ENCODE measurements around the gene ZNF692. TPM values are rescaled to one million over a fixed set of nuclear protein-coding genes. Genes with fewer than 3 reads are reported as not detected.
A peak's percentile ranks its signal among the peaks of the same experiment; 100 is the strongest.

Gene ZNF692
- total RNA-seq, 4 donors from 2014 or later: 8.0 to 38.0 (median 13.9) TPM

- ATAC-seq (peak; percentile 3 to 9), DNase-seq (no peak)
- Histone ChIP-seq H3K27me3 (no peaks in the 10 kb centered on the region), H3K36me3 (no peaks in the 10 kb centered on the region), H3K4me1 (peaks cover 50 to 57% of the 10 kb centered on the region in 2 donors), H3K4me3 (peak overlapping the region; percentile 68 to 98 (median 83)), H3K9me3 (no peaks in the 10 kb centered on the region), H3K27ac (peak overlapping the region; percentile 95 to 100 (median 98))
- intact Hi-C loops (cut with DNase I; ENCODE audit: low total_unique reads) (no loop called here), in situ Hi-C loops (cut with MboI; ENCODE audit: low sequenced_read_pairs in 4 of 4) (no loop called here)
- TF ChIP-seq POLR2A (IDR thresholded peaks at IDR 0.05) (no peak), CTCF (IDR thresholded peaks at IDR 0.05 in 4 of 5, conservative IDR thresholded peaks at IDR 0.05 in 1 of 5) (no peak)
Measured at GRCh38 chr1:248839168-248839555, 19.7 kb downstream of the ZNF692 start.

GRCh38 chr1:248838357-248839167 lies 20.3 kb downstream of the ZNF692 start:
- H3K4me1 ChIP-seq: peaks cover 44 to 51% of the 10 kb centered on the region in 2 donors
- H3K4me3 ChIP-seq: peak overlapping the region; percentile 68 to 98 (median 83)
- TF ChIP-seq CTCF (IDR thresholded peaks at IDR 0.05 in 4 of 5, conservative IDR thresholded peaks at IDR 0.05 in 1 of 5) (no peak), POLR2A (IDR thresholded peaks at IDR 0.05) (peak; percentile 95 to 98)
- in situ Hi-C loops (cut with MboI; ENCODE audit: low sequenced_read_pairs in 4 of 4): no loop called here
- H3K36me3 ChIP-seq: no peaks in the 10 kb centered on the region
- intact Hi-C loops (cut with DNase I; ENCODE audit: low total_unique reads): loop anchor here (1.0 kb wide), 3 partner anchors 12 to 36 kb away; partner anchors contain the start of gene ZNF692
- H3K27ac ChIP-seq: peak overlapping the region; percentile 95 to 100 (median 98)
- peak; percentile 88 to 91 for DNase-seq
- H3K27me3 ChIP-seq: no peaks in the 10 kb centered on the region
- no peaks in the 10 kb centered on the region for H3K9me3 ChIP-seq
- ATAC-seq: peak; percentile 78 to 87

DNA sequence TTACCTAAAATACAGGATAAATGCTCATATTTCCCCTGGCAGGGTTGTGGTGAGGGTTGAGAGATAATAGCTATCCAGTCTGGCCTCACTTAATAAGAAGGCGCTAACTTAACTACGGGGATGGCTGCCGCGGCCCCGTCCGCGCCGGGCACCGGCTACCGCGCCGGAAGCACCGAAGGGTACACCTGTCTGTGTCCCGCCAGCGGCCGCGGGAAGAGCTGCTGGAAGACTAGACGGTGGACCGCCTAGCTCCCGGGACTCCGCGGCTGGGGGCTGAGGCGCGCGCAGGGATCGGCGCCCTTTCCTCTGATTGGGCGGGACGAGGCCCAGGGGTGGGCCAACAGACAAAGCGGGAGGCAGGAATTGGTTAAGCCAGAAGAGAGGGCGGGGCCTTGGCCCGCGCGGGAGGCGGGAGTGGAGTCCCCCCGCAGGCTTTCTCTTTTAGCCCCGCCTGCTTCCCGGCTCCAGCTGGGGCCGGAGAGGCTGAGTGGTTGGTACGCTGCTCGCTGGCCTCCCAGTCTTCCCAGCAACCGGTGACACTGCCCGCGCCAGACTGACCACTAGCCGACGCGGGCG lies 21.0 kb downstream of the ZNF692 start, which contains the start of gene ZNF672:
Gene ZNF672, plus strand, starts transcription at position 444 of the 576 bp plus-strand sequence. CDS start 9,051 bp downstream, outside the sequence.
- TF ChIP-seq CTCF (IDR thresholded peaks at IDR 0.05 in 4 of 5, conservative IDR thresholded peaks at IDR 0.05 in 1 of 5) (no peak), POLR2A (IDR thresholded peaks at IDR 0.05) (no peak)
- Histone ChIP-seq H3K4me1 (peaks cover 37 to 44% of the 10 kb centered on the region in 2 donors), H3K36me3 (no peaks in the 10 kb centered on the region), H3K27me3 (no peaks in the 10 kb centered on the region), H3K9me3 (no peaks in the 10 kb centered on the region), H3K27ac (peak within 1 kb of the TSS; percentile 95 to 100 (median 98)), H3K4me3 (peak within 1 kb of the TSS; percentile 68 to 98 (median 83))
- intact Hi-C loops (cut with DNase I; ENCODE audit: low total_unique reads): loop anchor here (1.0 to 2.0 kb wide), 4 partner anchors 12 to 36 kb away; partner anchors contain the start of gene ZNF692
- DNase-seq (peak; percentile 98 to 99), ATAC-seq (peak; percentile 82 to 84)
- in situ Hi-C loops (cut with MboI; ENCODE audit: low sequenced_read_pairs in 4 of 4): no loop called here

- ATAC-seq (no peak), DNase-seq (no peak)
- no peak for TF ChIP-seq CTCF (IDR thresholded peaks at IDR 0.05 in 4 of 5, conservative IDR thresholded peaks at IDR 0.05 in 1 of 5)
- no peak for TF ChIP-seq POLR2A (IDR thresholded peaks at IDR 0.05)
- in situ Hi-C loops (cut with MboI; ENCODE audit: low sequenced_read_pairs in 4 of 4): no loop called here
- Histone ChIP-seq H3K36me3 (no peaks in the 10 kb centered on the region), H3K27me3 (no peaks in the 10 kb centered on the region), H3K9me3 (no peaks in the 10 kb centered on the region), H3K27ac (peak overlapping the region; percentile 95 to 100 (median 98)), H3K4me3 (peak overlapping the region; percentile 62 to 98 (median 74)), H3K4me1 (peaks cover 30 to 39% of the 10 kb centered on the region in 2 donors)
- intact Hi-C loops (cut with DNase I; ENCODE audit: low total_unique reads): loop anchor here (2.0 kb wide), 1 partner anchor 34 kb away; no protein-coding TSS in a partner anchor
Measured at GRCh38 chr1:248837045-248837780, 21.7 kb downstream of the ZNF692 start.

Measured in gastrocnemius medialis (tissue), 4 donors.